Non-pigmented ciliary epithelial cell (primary cell): ENCODE data around the gene ACKR3.

Experiments
- DNase-seq: peaks from one replicate; pipeline ENCODE4 v3.0.0-alpha.2; 2010; ENCODE audit warnings: low read depth

ACKR3 gene

DNA sequence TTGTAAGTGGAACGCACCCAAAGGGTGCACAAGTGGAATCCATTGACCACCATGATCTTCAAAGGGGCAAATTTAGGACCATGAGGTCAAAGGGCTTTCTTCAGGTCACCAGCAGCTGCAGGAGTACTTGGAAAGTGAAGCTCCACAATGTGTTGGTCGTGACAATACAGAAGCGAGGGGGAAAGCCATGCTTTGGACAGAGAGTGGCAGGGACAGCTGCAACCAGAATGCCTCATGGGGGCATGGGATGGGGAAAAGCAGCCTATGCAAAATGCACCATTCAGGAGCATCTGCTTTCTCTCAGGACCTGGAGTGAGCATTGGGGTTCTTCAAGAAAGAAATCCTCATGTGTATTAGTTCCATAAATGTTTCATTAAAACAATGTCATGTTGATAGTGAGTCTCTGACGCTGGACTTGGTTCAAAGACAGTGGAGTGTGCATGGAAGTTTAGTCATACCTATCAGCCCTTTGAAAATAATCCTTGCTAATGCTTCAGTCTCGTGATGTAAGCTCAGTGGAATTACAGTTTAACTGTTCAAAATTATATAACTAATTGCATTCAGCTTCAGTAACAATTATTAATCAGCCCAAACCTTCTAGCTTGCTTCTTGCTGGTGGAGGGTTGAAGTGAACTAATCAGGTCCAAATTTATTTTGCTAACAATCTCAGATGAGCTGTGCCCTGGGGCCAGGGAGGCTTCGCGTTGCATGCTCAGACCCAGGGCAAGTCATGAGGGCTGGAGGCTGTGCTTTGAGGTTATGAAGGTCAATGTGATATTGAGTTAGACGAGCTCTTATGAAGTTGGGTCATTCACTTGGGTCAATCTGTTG, 41.6 kb downstream of the ACKR3 start:
- DNase-seq, result no peak

DNA sequence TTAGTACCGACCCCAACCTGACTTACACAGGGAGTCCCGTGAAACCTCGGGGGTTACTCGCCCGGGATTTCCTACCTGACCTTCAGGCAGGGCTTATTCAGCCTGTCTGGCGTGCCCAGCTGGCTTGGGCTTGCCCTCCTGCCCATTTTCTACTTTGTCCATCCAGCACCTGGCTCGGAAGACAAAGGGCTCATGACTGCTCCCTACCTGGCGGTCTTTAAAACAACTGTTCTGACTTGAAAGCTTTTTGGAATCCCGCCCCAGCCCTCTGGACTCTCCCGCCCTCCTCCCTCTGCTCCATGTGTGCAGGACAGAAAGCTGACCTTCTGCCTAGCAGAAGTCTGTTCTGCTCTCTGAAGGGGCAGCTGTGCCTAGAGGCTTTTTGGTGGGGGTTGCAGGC, 43.1 kb downstream of the ACKR3 start:
- no peak for DNase-seq

DNA sequence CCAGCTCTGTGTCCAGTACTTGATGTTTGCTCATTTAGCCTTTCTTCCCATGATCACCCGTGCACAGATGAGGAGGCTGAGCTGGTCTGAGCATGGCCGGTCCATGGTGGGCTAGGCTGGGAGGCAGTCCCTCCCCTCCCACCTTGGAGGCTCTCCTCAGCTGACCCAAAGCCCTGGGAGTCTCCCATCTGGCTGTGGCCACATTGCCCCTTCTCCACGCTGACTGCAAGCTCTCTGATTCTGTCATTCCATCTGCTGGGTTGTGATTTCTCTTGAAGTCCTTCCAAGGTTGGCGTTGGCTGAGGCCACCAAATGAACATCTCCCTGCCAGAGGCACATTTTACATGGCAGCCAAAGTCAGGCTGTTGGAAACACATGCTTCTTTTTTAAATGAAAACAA, 44.0 kb downstream of the ACKR3 start:
- no peak for DNase-seq

DNA sequence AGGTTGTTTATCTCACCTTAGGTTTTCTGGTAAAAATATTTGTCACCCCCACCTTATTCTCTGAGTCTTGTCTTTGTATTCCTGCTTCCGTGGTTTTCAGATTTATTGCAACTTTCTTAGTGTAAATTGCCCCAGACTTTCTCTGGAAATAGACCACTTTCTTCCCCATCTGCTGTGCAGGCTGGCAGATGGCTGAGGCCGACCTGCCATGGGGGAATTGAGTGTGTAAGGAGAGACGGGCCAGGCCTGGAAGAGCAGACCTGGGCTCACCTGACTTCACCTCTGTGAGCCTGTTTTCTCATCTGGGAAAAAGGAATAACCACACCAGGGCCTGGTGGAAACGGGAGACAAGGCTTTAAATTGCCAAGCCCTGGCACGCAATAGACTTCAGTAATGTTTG, 44.9 kb downstream of the ACKR3 start:
- no peak for DNase-seq

DNA sequence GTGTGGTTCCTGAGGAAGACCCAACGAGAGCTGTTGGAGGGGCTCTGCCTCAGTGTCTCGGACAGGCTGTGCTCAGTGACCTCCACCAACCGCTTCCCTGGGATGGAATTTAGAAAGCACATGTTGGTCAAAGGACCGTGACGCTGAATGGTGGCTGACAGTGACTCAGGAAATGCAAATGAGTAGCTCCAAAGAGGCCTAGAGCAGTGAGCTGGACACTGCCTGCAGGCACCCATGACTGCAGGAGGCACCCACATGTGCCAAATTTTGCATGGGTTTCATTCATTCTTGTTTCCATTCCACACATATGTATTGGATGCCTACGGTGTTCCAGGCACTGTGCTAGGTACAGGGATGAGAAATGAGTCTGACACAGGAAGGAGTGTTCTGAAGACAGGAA, 46.4 kb downstream of the ACKR3 start:
- no peak for DNase-seq

DNA sequence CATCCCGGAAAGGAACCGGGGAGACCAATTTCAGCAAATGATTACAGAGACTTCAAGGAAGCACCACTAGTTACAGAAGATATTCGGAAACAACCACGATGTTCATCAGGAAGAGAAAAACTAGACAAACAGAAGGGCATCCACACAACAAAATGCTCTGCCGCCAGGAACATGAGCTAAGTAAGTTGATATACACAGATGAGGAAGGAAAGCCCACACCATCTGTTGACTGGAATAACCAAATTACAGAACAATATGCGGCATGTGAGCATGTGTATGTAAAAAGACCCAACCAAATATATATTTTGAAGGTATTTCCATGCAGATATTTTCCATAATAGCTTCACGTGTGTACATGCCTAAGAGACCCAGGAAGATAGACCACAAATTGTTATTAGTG, 47.0 kb downstream of the ACKR3 start:
- DNase-seq, result no peak

DNA sequence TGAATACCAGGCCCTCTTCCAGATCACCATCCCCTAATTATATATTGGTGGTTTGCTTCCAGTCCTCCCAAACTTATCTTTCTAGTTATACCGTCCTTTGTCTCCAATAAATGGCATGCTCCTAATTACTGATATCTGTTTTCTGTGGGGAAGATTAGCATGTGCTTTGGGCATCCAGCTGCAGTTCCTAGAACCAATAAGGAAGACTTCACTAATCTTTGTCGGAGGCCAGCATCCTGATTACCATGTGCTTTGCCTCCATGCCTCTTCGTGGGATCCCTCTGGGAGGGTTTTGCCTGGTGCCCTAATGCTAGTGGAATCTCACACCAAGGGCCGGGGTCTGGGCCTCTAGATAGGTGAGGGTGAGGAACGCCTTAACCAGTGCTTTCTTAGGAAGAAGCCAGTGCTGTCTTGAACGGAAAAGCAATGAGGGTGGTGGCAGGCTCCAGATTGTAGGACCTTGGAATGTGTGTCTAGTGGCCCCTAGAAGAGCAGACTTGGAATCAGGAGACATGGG, 47.7 kb downstream of the ACKR3 start:
- no peak for DNase-seq

DNA sequence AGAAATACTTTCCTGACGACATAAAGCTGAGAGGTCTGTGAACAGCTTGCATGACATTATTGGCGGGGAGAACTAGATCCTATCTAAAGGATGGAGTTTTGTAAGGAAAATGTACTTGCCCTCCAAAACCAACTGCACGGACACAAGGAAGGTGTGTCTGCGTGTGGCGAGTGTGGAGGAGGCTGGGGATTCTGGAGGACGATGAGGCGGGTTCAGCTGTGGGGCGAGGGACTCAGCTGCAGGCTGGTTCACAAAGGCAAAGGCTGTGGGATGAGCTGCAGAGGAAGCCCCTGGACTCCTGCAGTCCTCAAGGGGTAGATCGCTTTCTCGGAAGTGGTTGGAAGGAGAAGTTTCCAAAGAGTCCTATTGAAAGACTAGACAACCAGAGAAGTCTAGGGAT, 48.2 kb downstream of the ACKR3 start:
- DNase-seq, result no peak

DNA sequence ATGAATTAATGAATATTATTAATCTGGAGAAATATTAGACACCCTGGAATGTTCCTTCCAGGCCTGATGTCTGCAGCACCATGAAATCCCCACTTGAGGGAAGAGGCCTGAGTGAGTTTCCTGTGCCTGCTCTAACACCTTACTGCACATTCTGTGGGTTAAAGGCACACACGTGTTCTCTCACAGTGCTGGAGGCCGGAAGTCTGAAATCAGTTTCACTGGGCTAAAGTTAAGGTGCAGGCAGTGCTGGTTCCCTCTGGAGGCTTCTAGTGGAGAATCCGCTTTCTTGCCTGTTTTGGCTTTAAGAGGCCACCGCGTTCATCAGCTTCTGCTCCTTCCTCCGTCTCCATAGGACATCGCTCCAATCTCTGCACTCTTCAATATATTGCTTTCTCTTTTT, 48.7 kb downstream of the ACKR3 start:
- no peak for DNase-seq

DNA sequence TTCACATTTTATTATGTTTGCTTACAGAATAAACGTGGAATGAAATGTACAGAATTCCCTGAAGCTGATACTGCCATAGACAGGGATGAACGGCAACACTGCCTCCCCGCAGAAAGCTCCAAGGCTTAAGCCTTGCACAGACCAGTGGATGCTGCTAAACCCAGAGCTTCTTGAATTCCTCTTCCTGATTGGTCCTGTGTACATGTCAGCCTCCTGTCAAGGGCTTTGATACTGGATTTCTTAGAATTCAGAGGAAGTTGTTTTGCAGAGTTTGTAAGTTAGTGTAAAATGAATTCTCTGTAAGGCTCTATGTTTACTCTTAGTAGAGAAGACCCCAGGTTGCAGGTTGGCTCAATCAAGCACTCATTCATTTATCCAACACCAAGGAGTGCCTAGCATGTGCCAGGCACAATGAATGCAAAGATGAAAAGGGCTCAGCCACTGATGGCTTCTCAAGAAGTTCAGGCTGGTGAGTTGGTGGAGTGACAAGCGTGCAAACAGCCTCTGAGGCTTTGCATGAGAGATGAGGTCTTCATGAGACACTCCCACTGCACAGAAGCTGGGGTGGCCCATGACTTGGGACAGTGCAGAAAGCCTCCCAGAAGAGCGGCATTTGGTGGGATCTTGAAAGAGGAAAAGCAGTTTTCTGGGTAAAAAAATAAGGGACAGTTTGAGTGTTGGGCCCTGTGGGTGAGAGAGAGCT, 50.4 kb downstream of the ACKR3 start:
- DNase-seq, result no peak

DNA sequence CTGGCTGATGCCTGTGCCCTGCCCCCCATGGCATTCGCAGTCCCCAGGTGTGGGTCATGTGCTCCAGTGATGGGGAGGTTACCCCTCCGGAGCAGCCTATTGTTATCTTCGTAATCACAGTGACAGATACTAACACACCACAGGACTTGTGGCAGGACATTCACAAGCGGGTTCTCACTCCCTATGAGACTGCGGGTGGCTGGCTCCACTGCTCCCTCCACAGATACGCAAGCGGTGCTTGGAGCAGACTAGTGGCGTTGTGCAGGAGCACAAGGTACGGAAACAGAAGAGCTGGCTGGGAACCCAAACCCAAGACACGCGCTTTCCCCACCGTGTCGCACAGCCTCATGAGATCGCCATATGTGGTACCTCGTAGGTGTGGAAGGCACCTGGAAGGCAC, 52.2 kb downstream of the ACKR3 start:
- DNase-seq, result no peak

DNA sequence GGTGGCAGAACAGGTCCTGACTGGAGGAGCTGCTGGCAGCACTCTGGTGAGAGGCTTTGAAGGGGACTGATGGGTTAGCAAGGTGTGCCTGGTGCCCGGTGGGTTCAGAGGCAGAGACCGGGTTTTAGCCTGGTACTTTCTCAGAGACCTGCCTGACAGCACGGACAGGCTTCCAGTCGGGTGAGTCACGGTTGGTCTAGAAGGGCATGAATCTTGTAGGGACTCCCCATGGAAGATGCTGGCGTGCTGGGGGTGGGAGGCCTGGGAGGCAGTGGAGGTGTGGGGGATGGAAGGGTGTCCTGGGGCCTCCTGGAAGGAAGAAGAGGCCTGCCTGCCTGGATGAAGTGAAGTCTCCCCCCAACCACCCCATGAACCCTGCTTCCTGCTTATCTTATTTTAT, 52.6 kb downstream of the ACKR3 start:
- no peak for DNase-seq

DNA sequence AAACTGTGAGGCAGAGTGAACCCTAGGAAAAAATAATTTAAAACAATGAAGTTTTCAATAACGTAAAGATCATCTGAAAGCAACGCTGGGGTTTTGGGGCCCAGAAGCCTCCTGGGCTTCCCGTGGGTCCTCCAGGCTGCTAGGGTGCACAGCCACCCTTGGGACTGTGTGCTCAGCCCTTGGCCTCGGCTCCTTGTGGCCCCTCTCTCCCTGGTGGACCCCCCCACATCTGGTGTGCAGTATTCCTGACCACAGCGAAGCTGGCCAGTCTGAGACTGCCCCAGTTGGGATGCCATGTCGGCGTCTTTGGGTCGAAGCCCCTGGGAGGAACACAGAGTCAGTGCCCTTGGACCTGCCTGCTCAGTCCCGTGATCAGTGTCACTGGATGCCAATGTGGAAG, 53.0 kb downstream of the ACKR3 start:
- DNase-seq, result no peak

DNA sequence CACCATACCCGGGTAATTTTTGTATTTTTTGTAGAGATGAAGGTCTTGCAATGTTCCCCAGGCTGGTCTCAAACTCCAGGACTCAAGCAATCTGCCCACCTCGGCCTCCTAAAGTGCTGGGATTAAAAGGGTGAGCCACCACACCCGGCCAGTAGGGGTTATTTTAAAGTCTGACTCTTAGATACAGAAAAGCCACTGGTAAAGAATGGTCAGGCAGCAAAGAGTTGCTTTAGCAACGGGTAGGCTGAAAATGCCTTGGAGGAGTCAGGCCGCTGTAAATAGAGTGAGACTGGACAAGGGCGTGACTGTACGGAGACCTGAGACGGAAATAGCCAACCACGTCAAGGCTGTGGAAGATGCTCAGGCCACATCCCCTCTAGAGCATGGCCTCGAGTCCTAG, 54.2 kb downstream of the ACKR3 start:
- no peak for DNase-seq

DNA sequence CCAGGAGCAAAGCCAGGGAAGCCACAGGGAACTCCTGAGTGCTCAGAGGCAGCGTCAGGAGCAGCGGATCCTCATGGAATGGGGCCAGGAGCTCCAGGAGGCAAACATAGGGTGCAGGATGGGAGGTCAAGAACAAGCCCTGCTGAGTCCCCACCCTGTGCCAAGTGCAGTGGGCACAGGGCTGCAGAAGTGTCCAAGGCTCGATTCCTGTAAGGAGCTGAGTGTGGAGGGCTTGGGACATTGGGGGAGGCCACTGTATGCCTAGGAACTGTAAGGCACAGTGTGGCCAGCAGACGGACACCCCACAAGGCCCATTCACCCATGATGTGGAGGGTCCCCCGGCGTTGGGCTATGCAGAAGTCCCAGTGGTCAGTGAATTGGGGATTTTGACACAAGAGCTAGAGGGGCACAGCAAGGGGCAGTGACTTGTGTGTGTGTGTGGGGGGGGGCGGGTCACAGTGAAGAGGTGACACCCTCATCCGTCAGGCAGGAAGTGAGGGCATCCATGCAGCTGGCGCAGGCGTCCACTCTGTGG, 55.6 kb downstream of the ACKR3 start:
- DNase-seq, result no peak

DNA sequence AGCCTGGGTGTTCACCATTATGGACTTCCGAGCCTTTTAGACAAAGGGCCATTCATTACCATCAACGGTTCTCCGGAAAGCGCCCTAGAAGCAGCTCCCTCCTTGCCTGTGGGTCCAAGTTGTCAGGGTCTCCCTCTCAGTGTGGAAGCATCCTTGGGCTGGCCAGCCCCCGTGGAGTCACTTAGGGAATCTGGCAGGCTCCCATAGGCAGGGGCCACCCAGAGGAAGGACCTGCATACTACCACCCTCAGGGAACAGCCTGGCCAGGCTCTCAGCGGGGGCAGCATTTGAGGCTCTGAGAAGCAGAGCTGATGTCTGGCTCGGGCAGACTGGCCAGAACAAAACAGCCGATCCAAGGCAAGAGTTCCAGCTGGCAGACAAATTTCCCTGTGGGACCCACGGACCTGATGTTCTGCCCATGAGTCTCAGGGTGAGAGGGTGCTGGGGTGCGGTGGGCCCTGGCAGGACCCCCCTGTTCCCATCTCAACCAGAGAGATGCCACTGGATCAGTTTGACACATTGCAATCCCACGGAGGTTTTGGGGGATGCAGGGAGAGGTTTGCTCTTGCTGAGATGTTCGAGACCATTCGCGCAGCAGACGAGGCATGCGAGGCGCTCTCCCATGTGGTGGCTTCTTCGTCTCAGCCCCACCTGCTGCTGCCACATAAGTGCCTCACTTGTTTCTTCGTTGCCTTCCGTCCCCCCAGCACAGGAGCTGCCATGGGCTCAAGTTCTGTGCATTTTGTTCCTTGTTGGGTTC, 56.9 kb downstream of the ACKR3 start:
- DNase-seq, result no peak

DNA sequence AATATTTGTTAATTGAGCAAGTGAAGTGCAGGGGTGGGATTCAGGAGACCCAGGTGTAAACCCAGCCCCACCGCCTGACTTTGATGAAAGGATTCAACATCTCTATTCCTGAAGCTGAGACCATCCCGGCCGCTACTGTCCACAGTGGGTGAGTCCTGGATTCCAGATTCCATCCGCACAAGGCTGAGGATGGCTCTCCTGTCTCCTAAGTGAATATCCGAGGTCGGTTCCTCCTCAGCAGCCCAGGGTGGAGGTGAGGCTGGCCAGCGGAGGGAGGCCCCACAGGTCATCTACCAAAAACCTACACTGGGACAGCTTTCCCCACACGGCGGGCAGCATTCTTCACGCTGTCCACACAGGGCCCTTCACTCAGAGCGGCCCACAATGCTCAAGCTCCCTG, 57.6 kb downstream of the ACKR3 start:
- no peak for DNase-seq

DNA sequence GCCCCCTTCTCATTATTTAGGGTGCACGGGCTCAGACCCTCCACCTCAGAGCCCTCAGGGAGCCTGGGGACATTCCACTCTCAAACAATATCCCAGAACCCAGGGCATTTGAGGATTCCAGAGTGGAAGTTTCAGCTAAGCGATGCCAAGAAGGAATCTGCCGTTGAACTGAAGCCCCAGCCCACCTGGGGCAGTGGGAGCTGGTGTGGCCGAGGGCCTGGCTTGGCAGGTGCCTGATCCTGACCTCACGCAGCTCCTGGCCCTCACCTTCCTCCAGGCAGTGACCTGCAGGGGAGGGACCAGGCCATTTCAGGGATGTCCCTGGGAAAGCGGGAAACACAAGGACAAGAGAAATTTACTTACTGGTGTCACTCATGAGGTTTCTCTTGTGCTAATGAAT, 58.2 kb downstream of the ACKR3 start:
- no peak for DNase-seq

DNA sequence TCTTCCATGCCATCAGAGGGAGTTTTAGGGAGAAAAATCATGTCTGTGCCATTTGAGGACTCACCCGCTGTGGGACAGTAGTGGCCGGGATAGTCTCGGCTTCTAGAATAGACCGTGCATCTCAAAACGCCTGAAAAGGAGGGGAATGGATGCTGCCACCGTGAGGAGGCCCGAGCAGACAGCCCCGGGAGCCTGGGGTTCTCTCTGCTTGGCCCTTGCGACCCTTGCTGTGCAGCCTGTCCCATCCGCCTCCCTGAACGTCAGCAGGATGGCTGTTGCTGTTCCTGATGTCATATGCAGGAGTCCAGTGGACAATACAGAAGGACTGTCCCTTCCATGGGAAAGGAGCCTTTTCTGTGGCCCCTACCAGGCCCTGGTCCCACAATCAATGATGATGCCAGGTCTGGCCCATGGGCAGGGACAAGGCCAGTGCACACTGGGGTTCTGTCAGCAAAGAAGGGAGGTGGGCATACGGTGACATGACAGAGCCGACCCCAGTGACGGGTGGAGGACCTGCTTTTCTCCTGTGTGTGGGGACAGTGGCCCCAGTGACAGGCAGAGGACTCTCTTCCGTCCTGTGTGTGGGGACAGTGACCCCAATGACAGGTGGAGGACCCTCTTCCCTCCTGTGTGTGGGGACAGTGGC, 58.8 kb downstream of the ACKR3 start:
- no peak for DNase-seq

DNA sequence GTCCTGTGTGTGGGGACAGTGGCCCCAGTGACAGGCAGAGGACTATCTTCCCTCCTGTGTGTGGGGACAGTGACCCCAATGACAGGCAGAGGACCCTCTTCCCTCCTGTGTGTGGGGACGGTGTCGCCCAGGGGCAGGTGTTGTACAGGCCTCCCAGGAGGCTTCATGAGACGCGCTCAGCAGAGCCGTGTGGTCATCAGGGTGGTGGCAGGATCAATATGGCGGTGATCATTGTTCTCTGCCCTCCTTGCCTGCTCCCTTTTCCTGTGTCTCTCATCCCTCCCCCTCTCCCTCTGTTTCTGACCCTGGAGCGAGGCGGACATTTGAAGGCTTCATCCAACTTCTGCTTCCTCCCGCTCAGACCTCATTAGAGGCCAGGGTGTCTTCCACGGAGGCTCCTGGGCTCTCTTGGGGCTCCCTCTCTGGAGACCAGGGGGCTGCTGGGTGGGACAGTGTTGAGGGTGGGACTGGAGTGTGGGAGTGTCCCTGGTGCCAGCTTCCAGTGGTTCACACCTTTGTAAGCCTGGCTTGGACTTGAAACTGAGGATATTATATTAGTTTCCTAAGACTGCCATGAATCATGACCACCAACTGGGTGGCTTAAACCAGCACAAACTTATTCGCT, 59.5 kb downstream of the ACKR3 start:
- no peak for DNase-seq
